ENCODE results near the gene PELI3.

- TF ChIP-seq, protein P1, sequence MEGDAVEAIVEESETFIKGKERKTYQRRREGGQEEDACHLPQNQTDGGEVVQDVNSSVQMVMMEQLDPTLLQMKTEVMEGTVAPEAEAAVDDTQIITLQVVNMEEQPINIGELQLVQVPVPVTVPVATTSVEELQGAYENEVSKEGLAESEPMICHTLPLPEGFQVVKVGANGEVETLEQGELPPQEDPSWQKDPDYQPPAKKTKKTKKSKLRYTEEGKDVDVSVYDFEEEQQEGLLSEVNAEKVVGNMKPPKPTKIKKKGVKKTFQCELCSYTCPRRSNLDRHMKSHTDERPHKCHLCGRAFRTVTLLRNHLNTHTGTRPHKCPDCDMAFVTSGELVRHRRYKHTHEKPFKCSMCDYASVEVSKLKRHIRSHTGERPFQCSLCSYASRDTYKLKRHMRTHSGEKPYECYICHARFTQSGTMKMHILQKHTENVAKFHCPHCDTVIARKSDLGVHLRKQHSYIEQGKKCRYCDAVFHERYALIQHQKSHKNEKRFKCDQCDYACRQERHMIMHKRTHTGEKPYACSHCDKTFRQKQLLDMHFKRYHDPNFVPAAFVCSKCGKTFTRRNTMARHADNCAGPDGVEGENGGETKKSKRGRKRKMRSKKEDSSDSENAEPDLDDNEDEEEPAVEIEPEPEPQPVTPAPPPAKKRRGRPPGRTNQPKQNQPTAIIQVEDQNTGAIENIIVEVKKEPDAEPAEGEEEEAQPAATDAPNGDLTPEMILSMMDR (IDR thresholded peaks at IDR 0.05) = no peak
- TF ChIP-seq POLR2A (IDR thresholded peaks at IDR 0.05) = no peak
These were observed 25.6 kb downstream of the PELI3 start for GRCh38 chr11:66492161-66492865.
